KMS-11 (cell line): ENCODE measurements around the gene ITPR1.

Experiments
- H2AFZ ChIP-seq: fragments of 200-600 bp; sonication (generic); 2 replicates; pipeline ENCODE4 v1.6.1; 2016; ENCODE audit warnings: antibody characterized with exemption, mixed run types, low read depth
- H3K27ac ChIP-seq: fragments of 200-600 bp; sonication (generic); 2 replicates; pipeline ENCODE4 v1.6.1; 2016; ENCODE audit warnings: mild to moderate bottlenecking, mixed run types
- H3K27me3 ChIP-seq: fragments of 200-600 bp; sonication (generic); 2 replicates; pipeline ENCODE4 v1.6.1; 2017; ENCODE audit warnings: mild to moderate bottlenecking, low read depth, mixed run types, moderate library complexity; ENCODE audit not compliant: insufficient read depth
- H3K36me3 ChIP-seq: fragments of 200-600 bp; sonication (generic); 2 replicates; pipeline ENCODE4 v1.6.1; 2017; ENCODE audit warnings: mild to moderate bottlenecking, mixed run types; ENCODE audit not compliant: insufficient read depth
- H3K4me1 ChIP-seq: fragments of 200-600 bp; sonication (generic); 2 replicates; pipeline ENCODE4 v1.6.1; 2016; ENCODE audit warnings: mild to moderate bottlenecking, low read depth, mixed run types; ENCODE audit not compliant: poor library complexity, severe bottlenecking
- H3K4me2 ChIP-seq: fragments of 200-600 bp; sonication (generic); 2 replicates; pipeline ENCODE4 v1.7.0; 2016; ENCODE audit warnings: mild to moderate bottlenecking, mixed run types
- H3K4me3 ChIP-seq: fragments of 200-600 bp; sonication (generic); IDR thresholded peaks from 2 replicates; pipeline ENCODE4 v1.6.1; 2017; ENCODE audit warnings: low read depth, low read length, mixed read lengths; ENCODE audit not compliant: insufficient read depth
- H3K79me2 ChIP-seq: fragments of 200-600 bp; sonication (generic); 2 replicates; pipeline ENCODE4 v1.6.1; 2016; ENCODE audit warnings: low read depth, mixed run types; ENCODE audit not compliant: insufficient read depth
- H3K9ac ChIP-seq: fragments of 200-600 bp; sonication (generic); 2 replicates; pipeline ENCODE4 v1.6.1; 2016; ENCODE audit warnings: mild to moderate bottlenecking, mixed run types
- H4K20me1 ChIP-seq: fragments of 200-600 bp; sonication (generic); 2 replicates; pipeline ENCODE4 v1.6.1; 2016; ENCODE audit warnings: mild to moderate bottlenecking, mixed run types; ENCODE audit not compliant: insufficient read depth
- CTCF ChIP-seq: fragments of 200-600 bp; sonication (generic); conservative IDR thresholded peaks from 2 replicates; pipeline ENCODE4 v1.6.1; 2017; ENCODE audit warnings: low read depth, mild to moderate bottlenecking, antibody characterized with exemption, low read length, moderate library complexity, mixed read lengths

ITPR1 gene

GRCh38 chr3:4816306-4816705, 323.2 kb downstream of the ITPR1 start:
- Histone ChIP-seq H4K20me1 (no peaks in the 10 kb centered on the region), H3K4me2 (no peak overlapping the region), H2AFZ (no peak overlapping the region), H3K36me3 (no peaks in the 10 kb centered on the region), H3K4me3 (no peak overlapping the region), H3K79me2 (no peaks in the 10 kb centered on the region), H3K9ac (no peak overlapping the region), H3K27me3 (no peaks in the 10 kb centered on the region), H3K27ac (no peak overlapping the region), H3K4me1 (no peaks in the 10 kb centered on the region)
- no peak for TF ChIP-seq CTCF

- H3K27me3 ChIP-seq = no peaks in the 10 kb centered on the region
- H2AFZ ChIP-seq = no peak overlapping the region
- no peaks in the 10 kb centered on the region for H4K20me1 ChIP-seq
- H3K4me1 ChIP-seq = no peaks in the 10 kb centered on the region
- no peak overlapping the region for H3K4me2 ChIP-seq
- no peak overlapping the region for H3K4me3 ChIP-seq
- H3K27ac ChIP-seq = no peak overlapping the region
- TF ChIP-seq CTCF = no peak
- no peak overlapping the region for H3K9ac ChIP-seq
- no peaks in the 10 kb centered on the region for H3K79me2 ChIP-seq
- H3K36me3 ChIP-seq = no peaks in the 10 kb centered on the region
Measured at GRCh38 chr3:4816718-4817117, 323.6 kb downstream of the ITPR1 start.

GRCh38 chr3:4817128-4817527, 324.0 kb downstream of the ITPR1 start:
- Histone ChIP-seq H3K36me3 (no peaks in the 10 kb centered on the region), H4K20me1 (no peaks in the 10 kb centered on the region), H3K4me2 (no peak overlapping the region), H3K4me3 (no peak overlapping the region), H3K27ac (no peak overlapping the region), H2AFZ (no peak overlapping the region), H3K27me3 (no peaks in the 10 kb centered on the region), H3K4me1 (no peaks in the 10 kb centered on the region), H3K9ac (no peak overlapping the region), H3K79me2 (no peaks in the 10 kb centered on the region)
- no peak for TF ChIP-seq CTCF

- Histone ChIP-seq H3K27ac (no peak overlapping the region), H3K36me3 (no peaks in the 10 kb centered on the region), H3K4me1 (no peaks in the 10 kb centered on the region), H3K27me3 (no peaks in the 10 kb centered on the region), H3K4me2 (no peak overlapping the region), H3K79me2 (no peaks in the 10 kb centered on the region), H3K4me3 (no peak overlapping the region), H3K9ac (no peak overlapping the region), H4K20me1 (no peaks in the 10 kb centered on the region), H2AFZ (no peak overlapping the region)
- no peak for TF ChIP-seq CTCF
Measured at GRCh38 chr3:4818164-4818563, 325.0 kb downstream of the ITPR1 start.
